H1 (cell line): Measurements from ENCODE around the gene GNLY. TPM values are rescaled to one million over a fixed set of nuclear protein-coding genes. Genes with fewer than 3 reads are reported as not detected.

ENCODE experiments used
- CTCF ChIA-PET: fragments of 300-600 bp; sonication (Branson Sonifier 250); formaldehyde crosslinking; loops from one replicate; lab custom pipeline; 2021; ENCODE audit not compliant: partially characterized antibody; lab: Charles Lee
- POLR2A ChIA-PET: fragments of 300-600 bp; sonication (Branson Sonifier 250); formaldehyde crosslinking; loops from one replicate; lab custom pipeline; 2021; ENCODE audit warnings: inconsistent platforms; ENCODE audit not compliant: partially characterized antibody; lab: Charles Lee
- DNase-seq, 2 experiments: peaks; one replicate each; pipeline versions ENCODE4 v3.0.0 to v3.0.0-alpha.2; 2010 to 2022; ENCODE audit warnings: low spot score in 2 of 2, low read depth in 1 of 2, mixed read lengths in 1 of 2
- FAIRE-seq: peaks from 2 replicates; lab custom pipeline; 2011; peaks lifted over from hg19 to GRCh38; lab: Jason Lieb, UNC
- H2AFZ ChIP-seq: 2 replicates; pipeline ENCODE4 v1.8.1; 2012; ENCODE audit warnings: low read length, inconsistent platforms
- H2AK5ac ChIP-seq: 2 replicates; pipeline ENCODE4 v1.6.1; 2013; ENCODE audit warnings: low read depth, low read length
- H2BK120ac ChIP-seq: replicated peaks from 2 replicates; pipeline ENCODE3; 2013; ENCODE audit warnings: low read depth, low read length, inconsistent platforms
- H2BK12ac ChIP-seq: 2 replicates; pipeline ENCODE4 v1.6.1; 2013; ENCODE audit warnings: low read depth, low read length
- H2BK15ac ChIP-seq: 2 replicates; pipeline ENCODE4 v1.6.1; 2013; ENCODE audit warnings: low read length
- H2BK20ac ChIP-seq: 2 replicates; pipeline ENCODE4 v1.6.1; 2013; ENCODE audit warnings: low read length
- H2BK5ac ChIP-seq: 2 replicates; pipeline ENCODE4 v1.6.1; 2013; ENCODE audit warnings: low read depth, low read length
- H3K14ac ChIP-seq: 2 replicates; pipeline ENCODE4 v1.6.1; 2013; ENCODE audit warnings: inconsistent platforms; ENCODE audit not compliant: insufficient read length
- H3K18ac ChIP-seq: 2 replicates; pipeline ENCODE4 v1.6.1; 2013; ENCODE audit warnings: low read length; ENCODE audit errors: extremely low read depth
- H3K23ac ChIP-seq: 2 replicates; pipeline ENCODE4 v1.6.1; 2013; ENCODE audit warnings: inconsistent platforms; ENCODE audit not compliant: insufficient read length
- H3K23me2 ChIP-seq: 2 replicates; pipeline ENCODE4 v1.6.1; 2013; ENCODE audit warnings: low read depth, low read length
- H3K27ac ChIP-seq: 2 replicates; pipeline ENCODE4 v1.6.1; 2011; ENCODE audit warnings: low read depth, low read length, inconsistent platforms
- H3K27me3 ChIP-seq, 4 experiments: replicated peaks in 1 of 4; 1 replicate in 1 of 4; 2 replicates in 3 of 4; pipeline versions ENCODE4 v1.6.1 to v1.8.1; 2011 to 2013; ENCODE audit warnings: low read length in 3 of 4, mild to moderate bottlenecking in 3 of 4, inconsistent platforms in 2 of 4, mixed read lengths in 2 of 4, moderate library complexity in 1 of 4; ENCODE audit not compliant: control insufficient read depth in 3 of 4, insufficient read depth in 3 of 4; ENCODE audit errors: extremely low read depth in 1 of 4
- H3K36me3 ChIP-seq, 4 experiments: 2 replicates each; pipeline versions ENCODE4 v1.6.1 to v1.8.1; 2011 to 2013; ENCODE audit warnings: mild to moderate bottlenecking in 4 of 4, low read length in 3 of 4, moderate library complexity in 2 of 4, control low read depth in 1 of 4, inconsistent platforms in 1 of 4; ENCODE audit not compliant: insufficient read depth in 4 of 4, control insufficient read depth in 2 of 4
- H3K4ac ChIP-seq: replicated peaks from 2 replicates; pipeline ENCODE3; 2013; ENCODE audit warnings: low read length, low read depth, mixed read lengths, inconsistent platforms; ENCODE audit not compliant: insufficient read length
- H3K4me1 ChIP-seq, 4 experiments: replicated peaks in 1 of 4; 1 replicate in 1 of 4; 2 replicates in 3 of 4; pipeline versions ENCODE4 v1.6.1 to v1.8.1; 2011 to 2013; ENCODE audit warnings: low read length in 3 of 4, inconsistent platforms in 2 of 4, mixed read lengths in 1 of 4; ENCODE audit not compliant: insufficient read depth in 4 of 4, control insufficient read depth in 3 of 4
- H3K4me2 ChIP-seq, 2 experiments: 2 replicates each; pipeline versions ENCODE4 v1.6.1 to v1.8.1; 2011 to 2013; ENCODE audit warnings: low read depth in 2 of 2, low read length in 2 of 2, control low read depth in 1 of 2, inconsistent platforms in 1 of 2, mild to moderate bottlenecking in 1 of 2; ENCODE audit not compliant: insufficient read depth in 1 of 2
- H3K4me3 ChIP-seq, 4 experiments: fragments of 200-600, 300-600 bp in 1 of 4; sonication (generic), shearing (Covaris generic), sonication (Bioruptor Twin) in 1 of 4; 2 replicates each; pipeline versions ENCODE4 v1.5.1 to v1.8.1; 2011 to 2016; ENCODE audit warnings: low read length in 4 of 4, low read depth in 3 of 4, control low read depth in 2 of 4, inconsistent platforms in 2 of 4, mild to moderate bottlenecking in 2 of 4, mixed read lengths in 1 of 4, moderate library complexity in 1 of 4; ENCODE audit not compliant: insufficient read depth in 2 of 4; ENCODE audit errors: extremely low read depth in 1 of 4
- H3K56ac ChIP-seq: replicated peaks from 2 replicates; pipeline ENCODE3; 2013; ENCODE audit warnings: low read depth, mild to moderate bottlenecking, mixed read lengths, low read length, inconsistent platforms; ENCODE audit not compliant: insufficient read length
- H3K79me1 ChIP-seq: 2 replicates; pipeline ENCODE4 v1.6.1; 2013; ENCODE audit warnings: low read depth, low read length, control low read depth
- H3K79me2 ChIP-seq, 2 experiments: 2 replicates each; pipeline versions ENCODE4 v1.6.1 to v1.8.1; 2012 to 2013; ENCODE audit warnings: low read length in 2 of 2, mild to moderate bottlenecking in 2 of 2, inconsistent platforms in 1 of 2; ENCODE audit not compliant: insufficient read depth in 2 of 2, control insufficient read depth in 1 of 2
- H3K9ac ChIP-seq, 4 experiments: replicated peaks in 1 of 4; 1 replicate in 1 of 4; 2 replicates in 3 of 4; pipeline versions ENCODE4 v1.6.1 to v1.8.1; 2011 to 2013; ENCODE audit warnings: low read depth in 3 of 4, low read length in 3 of 4, control low read depth in 2 of 4, mild to moderate bottlenecking in 2 of 4, moderate library complexity in 2 of 4, inconsistent platforms in 1 of 4; ENCODE audit errors: extremely low read depth in 1 of 4
- H3K9me3 ChIP-seq, 2 experiments: 2 replicates each; pipeline versions ENCODE4 v1.6.1 to v1.8.1; 2012 to 2013; ENCODE audit warnings: mild to moderate bottlenecking in 2 of 2, moderate library complexity in 2 of 2, control low read depth in 1 of 2, inconsistent platforms in 1 of 2, low read depth in 1 of 2, low read length in 1 of 2, mixed read lengths in 1 of 2; ENCODE audit not compliant: insufficient read depth in 2 of 2
- H4K20me1 ChIP-seq, 2 experiments: replicated peaks in 1 of 2; 2 replicates each; pipeline versions ENCODE3 to v1.8.1; 2011 to 2013; ENCODE audit warnings: inconsistent platforms in 2 of 2, low read length in 2 of 2, mild to moderate bottlenecking in 1 of 2; ENCODE audit not compliant: insufficient read depth in 2 of 2, control insufficient read depth in 1 of 2
- H4K5ac ChIP-seq: 2 replicates; pipeline ENCODE4 v1.6.1; 2013; ENCODE audit warnings: low read length, low read depth, mixed read lengths, inconsistent platforms; ENCODE audit not compliant: insufficient read length
- H4K8ac ChIP-seq: 2 replicates; pipeline ENCODE4 v1.8.0; 2013; ENCODE audit warnings: mild to moderate bottlenecking, moderate library complexity, low read length, inconsistent platforms; ENCODE audit not compliant: insufficient read depth; ENCODE audit errors: extremely low read depth
- H4K91ac ChIP-seq: replicated peaks from 2 replicates; pipeline ENCODE3; 2013; ENCODE audit warnings: low read length, mixed read lengths, inconsistent platforms; ENCODE audit not compliant: insufficient read length
- ATF2 ChIP-seq: IDR thresholded peaks from 2 replicates; pipeline ENCODE4 v1.6.1; 2012; ENCODE audit warnings: low read length, inconsistent platforms
- EZH2 ChIP-seq: fragments of 200-600 bp; sonication (generic); IDR thresholded peaks from 2 replicates; pipeline ENCODE4 v1.7.1; 2012; ENCODE audit warnings: low read depth, mild to moderate bottlenecking, moderate library complexity, low read length, inconsistent platforms; ENCODE audit not compliant: severe bottlenecking
- WGBS, 2 experiments: shearing (Covaris generic) in 1 of 2; methylation state at CpG; one replicate each; pipeline versions ENCODE4 v1.1.6 to v1.1.7; 2013 to 2015; ENCODE audit warnings: low lambda C conversion rate in 2 of 2, mixed read lengths in 2 of 2, inconsistent platforms in 1 of 2, low coverage in 1 of 2, missing lambda C conversion rate in 1 of 2; ENCODE audit not compliant: insufficient replicate concordance in 2 of 2, insufficient coverage in 1 of 2, insufficient read length in 1 of 2; ENCODE audit errors: extremely low coverage in 1 of 2, missing lambda C conversion rate in 1 of 2; 5-methylcytosine and 5-hydroxymethylcytosine counted together
- polyA plus RNA-seq, 7 experiments: library from polyadenylated mRNA; depleted of rRNA in 3 of 7; stranded (reverse) in 5 of 7; unstranded in 2 of 7; fragments of >200 nt in 5 of 7; fragments of 200-250 nt in 2 of 7; gene quantifications; 1 replicate in 5 of 7; 2 replicates in 1 of 7; 4 replicates in 1 of 7; pipeline versions ENCODE4 v1.2.1 to v1.2.3, GENCODE V29; 2011 to 2013; ENCODE audit warnings: missing spikeins in 2 of 7, mixed read lengths in 2 of 7
- total RNA-seq: library from RNA; stranded (reverse); fragmentation: NEBNext Ultra II Directional; extraction: Animal tissue kit (Norgen Biotek cat#: 25700); gene quantifications from 2 replicates; pipeline ENCODE4 v1.2.1, GENCODE V29; 2021

Gene GNLY
- total and polyA plus RNA-seq, 2 of the 8 experiments (the other 6 are each of a cell fraction or from before 2014, with no cell fraction given), result 0.03 TPM; not detected in 1

- ChIA-PET CTCF (interaction anchor here (1.2 to 47.8 kb wide), 5 partner anchors 11 to 81 kb away, joined by 4 to 986 read pairs (median 16); no protein-coding TSS in a partner anchor), POLR2A (no interaction called here)
- 94% methylated on average over 3 of the region's 3 CpGs; no CpG with 5 or more reads in 1 of the 2 experiments for WGBS, 2 experiments
- H3K23ac ChIP-seq, result no peak overlapping the region
- no peak overlapping the region for H4K5ac ChIP-seq
- H2BK15ac ChIP-seq, result no peak overlapping the region
- no peak overlapping the region for H3K4ac ChIP-seq
- H2BK20ac ChIP-seq, result no peak overlapping the region
- H3K4me1 ChIP-seq, result no peaks in the 10 kb centered on the region
- no peak overlapping the region for H3K27ac ChIP-seq
- no peak overlapping the region for H3K4me3 ChIP-seq
- no peak overlapping the region for H3K18ac ChIP-seq
- H3K79me1 ChIP-seq, result no peaks in the 10 kb centered on the region
- no peak overlapping the region for H2BK120ac ChIP-seq
- H4K20me1 ChIP-seq, result no peaks in the 10 kb centered on the region
- H4K91ac ChIP-seq, result no peak overlapping the region
- H3K79me2 ChIP-seq, result no peaks in the 10 kb centered on the region
- FAIRE-seq (no peak), DNase-seq (no peak)
- no peak overlapping the region for H2AFZ ChIP-seq
- no peak overlapping the region for H4K8ac ChIP-seq
- no peaks in the 10 kb centered on the region for H3K9me3 ChIP-seq
- H3K56ac ChIP-seq, result no peak overlapping the region
- no peak overlapping the region for H2BK12ac ChIP-seq
- no peak overlapping the region for H2AK5ac ChIP-seq
- H3K23me2 ChIP-seq, result no peaks in the 10 kb centered on the region
- H3K4me2 ChIP-seq, result no peak overlapping the region
- no peak overlapping the region for H3K14ac ChIP-seq
- H3K36me3 ChIP-seq, result no peaks in the 10 kb centered on the region
- no peak overlapping the region for H2BK5ac ChIP-seq
- H3K27me3 ChIP-seq, result no peaks in the 10 kb centered on the region
- no peak overlapping the region for H3K9ac ChIP-seq
- TF ChIP-seq EZH2 (no peak), ATF2 (no peak)
These were observed 37.4 kb downstream of the GNLY start for GRCh38 chr2:85731606-85732005.
